HG02678 (cell line): ENCODE data around the gene NDST1.
"Not testable (repeated sequence)": the region's sequence is repeated elsewhere in the genome, so short reads cannot be mapped to it uniquely, and the experiment has no call there.

ENCODE experiments used
- ATAC-seq: cut with Tn5 transposase; IDR thresholded peaks from one replicate; pipeline ENCODE4 v1.9.1; 2021; ENCODE audit warnings: mild to moderate bottlenecking, moderate library complexity; ENCODE audit not compliant: unreplicated experiment

NDST1 gene

DNA sequence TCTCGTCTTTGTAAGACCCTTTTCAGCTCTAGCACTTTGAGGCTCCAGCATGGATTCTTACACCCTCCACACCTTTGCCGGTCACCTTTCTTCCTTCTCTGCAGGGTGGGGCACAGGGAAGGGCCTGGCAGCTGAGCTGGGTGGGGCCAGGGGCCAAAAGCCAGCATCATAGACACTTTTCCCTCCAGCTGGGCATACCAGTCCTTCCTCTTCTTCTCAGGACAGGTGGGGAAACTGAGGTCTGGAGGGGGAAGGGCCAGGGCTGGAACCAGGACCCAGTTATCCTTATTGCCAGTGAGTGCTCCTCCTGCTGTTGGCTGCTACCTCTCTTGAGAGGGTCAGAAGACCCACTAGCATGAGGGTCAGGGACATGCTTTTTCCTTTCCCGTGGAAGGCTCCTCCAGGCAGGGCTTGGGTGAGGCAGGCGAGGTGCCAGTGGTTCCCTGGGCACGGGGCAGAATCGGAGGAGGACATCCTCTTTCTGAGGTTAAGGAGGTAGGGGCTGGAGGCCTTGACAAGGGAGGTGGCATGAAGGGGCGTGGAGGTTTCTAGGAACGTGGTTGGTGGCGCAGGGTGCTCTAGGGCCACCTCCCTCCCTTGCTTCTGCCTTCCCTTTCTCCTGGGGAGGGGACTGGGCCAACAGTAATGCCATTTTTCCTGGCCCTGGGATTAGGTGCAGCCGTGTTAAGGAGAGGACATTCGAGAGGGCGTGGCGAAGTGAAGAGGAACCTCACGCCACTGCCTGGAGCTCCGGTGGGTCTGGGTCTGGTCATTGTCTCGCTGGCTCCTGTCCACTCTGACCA is at the start of gene NDST1:
NDST1 (plus strand) TSS at position 658 of the 803 bp plus-strand sequence. CDS start 13,124 bp downstream, outside the sequence.
- ATAC-seq: no peak

DNA sequence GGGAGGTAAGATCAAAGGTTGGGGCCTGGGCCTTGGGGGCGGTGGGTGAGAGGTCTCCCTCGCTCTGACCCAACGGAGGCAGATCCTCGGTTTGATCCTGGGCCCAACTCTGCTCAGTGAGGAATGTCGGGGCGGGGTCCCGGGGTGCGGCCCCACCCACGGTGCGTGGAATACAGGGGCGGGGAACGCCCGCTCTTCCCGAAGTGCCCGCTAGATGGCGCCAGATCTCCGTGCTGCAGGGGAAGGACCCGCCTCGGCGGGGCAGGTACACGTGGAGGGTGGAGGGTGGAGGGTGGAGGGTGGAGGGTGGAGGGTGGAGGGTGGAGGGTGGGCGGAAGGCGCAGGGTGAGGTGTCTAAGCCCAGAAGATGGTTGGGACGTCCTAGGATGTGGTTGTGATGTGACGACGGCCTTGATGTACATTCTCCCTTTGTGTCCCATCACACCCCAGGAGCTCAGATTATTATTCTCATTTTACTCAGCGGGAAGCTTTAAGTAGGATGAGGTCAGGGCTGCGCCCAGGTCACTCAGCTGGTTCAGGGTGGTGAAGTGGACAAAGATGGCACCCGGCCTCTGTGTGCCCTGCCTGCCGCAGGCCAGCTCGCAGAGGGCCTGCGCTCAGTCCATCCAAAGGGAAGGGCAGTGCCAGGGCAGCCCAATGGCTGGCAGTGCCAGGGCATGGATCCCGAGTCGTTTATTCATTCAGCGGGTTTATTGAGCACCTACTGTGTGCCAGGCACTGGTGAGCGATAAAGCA is 49.0 kb upstream of the NDST1 start:
- peak; percentile 72 for ATAC-seq

GRCh38 chr5:150460781-150461180 is 47.1 kb upstream of the NDST1 start:
- ATAC-seq: no peak

GRCh38 chr5:150461231-150461630 is 46.7 kb upstream of the NDST1 start:
- peak; percentile 87 for ATAC-seq

DNA sequence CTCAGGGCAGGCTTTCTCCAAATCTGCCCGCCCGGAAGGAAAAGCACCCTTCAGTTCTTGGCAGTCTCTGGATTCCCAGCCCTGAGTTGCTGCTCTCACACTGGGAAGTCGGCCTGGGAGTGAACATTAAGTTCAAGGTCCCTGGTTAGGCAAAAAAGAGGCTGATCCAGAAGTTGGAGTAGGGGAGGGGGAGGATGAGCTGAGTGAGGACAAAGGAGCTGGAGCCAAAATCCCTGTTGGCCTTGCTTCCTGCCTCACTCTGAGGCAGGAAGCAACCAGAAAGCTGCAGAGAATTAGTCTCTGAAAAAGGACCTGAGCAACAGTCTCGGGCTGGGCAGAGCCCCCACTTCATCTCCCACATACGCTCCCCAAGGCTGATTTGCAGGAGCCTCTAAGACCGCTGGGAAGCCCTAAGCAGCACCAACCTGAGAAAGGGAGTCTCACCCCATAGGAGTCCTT is 43.3 kb upstream of the NDST1 start:
- ATAC-seq: no peak

DNA sequence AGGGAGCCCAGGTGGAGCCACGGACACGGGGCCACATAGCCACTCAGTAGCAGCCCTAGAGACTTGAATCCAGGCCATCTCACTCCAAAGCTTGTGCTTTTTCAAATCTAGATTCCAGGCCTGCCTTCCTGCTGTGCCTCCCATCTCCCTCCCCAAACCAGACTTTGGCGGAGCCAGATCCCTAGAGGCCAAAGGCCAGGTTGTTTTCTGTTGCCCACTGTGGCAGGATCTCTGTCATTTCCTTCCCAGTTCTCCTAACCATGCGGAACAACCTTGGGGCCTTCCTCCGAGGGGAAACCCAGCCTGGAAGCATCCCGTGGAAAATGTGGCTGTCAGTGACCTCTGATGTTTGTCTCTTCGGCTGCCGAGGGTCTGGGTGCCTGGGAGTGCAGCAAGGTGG is 42.0 kb upstream of the NDST1 start:
- no peak for ATAC-seq

- ATAC-seq: no peak
Observed at GRCh38 chr5:150468206-150468605, 39.7 kb upstream of the NDST1 start.

- no peak for ATAC-seq
Observed at GRCh38 chr5:150469718-150470469, 38.0 kb upstream of the NDST1 start.

GRCh38 chr5:150473673-150474358 is 34.1 kb upstream of the NDST1 start:
- ATAC-seq: no peak

- not testable (repeated sequence) for ATAC-seq
Observed at GRCh38 chr5:150476568-150476967, 31.4 kb upstream of the NDST1 start.

- no peak for ATAC-seq
Observed at GRCh38 chr5:150479416-150479815, 28.5 kb upstream of the NDST1 start.

DNA sequence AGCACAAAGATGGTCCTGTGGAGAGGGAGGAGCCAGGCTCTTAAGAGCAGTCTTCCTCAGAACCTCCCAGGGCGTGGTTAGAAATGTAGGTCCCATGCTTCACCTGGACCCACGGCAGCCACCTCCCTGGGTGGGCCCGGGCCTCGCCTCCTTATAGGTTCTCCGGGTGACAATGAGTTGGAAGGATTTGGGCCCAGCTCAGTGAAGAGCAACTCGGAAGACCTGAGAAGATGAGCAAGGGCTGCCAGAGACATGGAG is 26.3 kb upstream of the NDST1 start:
- ATAC-seq: no peak

DNA sequence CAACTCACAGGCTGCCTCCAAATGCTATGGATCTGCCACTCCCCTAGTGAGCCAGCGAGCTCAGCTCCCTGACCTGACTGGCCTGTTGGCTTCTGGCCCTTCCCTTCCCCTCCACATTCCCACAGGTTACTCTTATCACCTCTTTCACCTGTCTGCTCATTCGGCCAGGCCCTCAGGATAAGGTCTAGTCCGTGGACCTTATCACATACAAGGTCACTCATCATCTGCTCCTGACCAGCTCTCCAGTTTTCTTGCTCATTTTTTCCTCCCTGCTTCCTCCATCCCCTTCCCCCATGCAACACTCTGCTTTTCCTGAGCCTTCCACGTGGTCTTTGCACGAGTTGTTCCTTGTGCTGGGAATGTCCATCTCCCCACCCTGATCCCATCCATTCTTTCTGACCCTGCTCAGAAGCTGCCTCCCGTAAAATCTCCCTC is 25.9 kb upstream of the NDST1 start:
- no peak for ATAC-seq

- ATAC-seq: no peak
Observed at GRCh38 chr5:150484964-150485692, 22.8 kb upstream of the NDST1 start.

DNA sequence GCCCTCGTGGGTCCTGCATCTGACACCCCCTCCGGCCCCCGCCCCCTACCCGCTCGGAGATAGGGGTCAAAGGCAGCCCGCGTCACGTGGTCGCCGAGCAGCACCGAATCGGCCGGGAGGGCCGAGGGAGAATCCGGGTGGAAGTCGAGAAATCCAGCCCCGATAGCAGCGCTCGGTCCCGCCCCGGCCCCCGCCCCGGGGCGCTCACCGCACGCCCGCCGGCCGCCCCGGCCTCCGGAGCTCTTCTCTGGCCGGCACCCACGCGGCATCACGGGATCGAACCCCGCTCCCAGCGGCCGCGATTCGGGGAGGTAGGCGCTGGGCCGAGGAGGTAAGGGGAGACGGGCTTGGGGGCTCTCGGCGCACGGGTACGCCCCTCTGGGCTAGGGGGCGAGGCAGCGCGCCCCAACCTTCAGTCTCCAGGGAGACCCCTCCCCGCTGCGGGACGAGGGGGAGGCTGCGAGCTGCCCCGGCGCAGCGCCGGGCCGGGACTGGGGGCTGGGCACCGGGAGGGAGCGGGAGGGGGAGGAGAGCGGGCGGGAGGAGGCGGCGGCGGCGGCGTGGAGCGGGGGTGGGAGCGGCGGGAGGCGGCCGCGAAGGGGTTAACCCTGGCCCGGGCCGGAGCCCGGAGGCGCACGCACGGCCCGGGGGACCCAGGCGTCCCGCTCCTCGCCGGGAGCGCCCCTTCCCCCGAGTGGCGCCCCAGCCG is 22.1 kb upstream of the NDST1 start:
- ATAC-seq: no peak

GRCh38 chr5:150486402-150487198 is 21.3 kb upstream of the NDST1 start:
- ATAC-seq: no peak

- ATAC-seq: no peak
Observed at GRCh38 chr5:150487199-150488061, 20.5 kb upstream of the NDST1 start.
